Measurements from ENCODE around the gene ZNF791. TPM values are rescaled to one million over a fixed set of nuclear protein-coding genes. Genes with fewer than 3 reads are reported as not detected.

Gene ZNF791
- total RNA-seq, 1 experiment from 2014 or later: 21.4 TPM

GRCh38 chr19:12596485-12596884 lies 14.2 kb upstream of the ZNF791 start:
- Histone ChIP-seq H4K20me1 (ENCODE audit: insufficient read depth, low read depth, low read length) (no peaks in the 10 kb centered on the region), H3K9ac (ENCODE audit: low read length) (no peak overlapping the region), H3K4me3 (ENCODE audit: low read length) (no peak overlapping the region), H3K9me2 (replicated peaks; ENCODE audit: insufficient read depth, low read length) (no peaks in the 10 kb centered on the region), H3K36me3 (ENCODE audit: insufficient read depth, low read length) (peaks cover 9% of the 10 kb centered on the region), H3K27me3 (ENCODE audit: low read length) (no peaks in the 10 kb centered on the region), H3K27ac (ENCODE audit: low read length) (no peak overlapping the region), H3K4me2 (ENCODE audit: low read depth, low read length, poor library complexity, severe bottlenecking) (no peak overlapping the region), H3K4me1 (ENCODE audit: low read length) (no peaks in the 10 kb centered on the region), H2AFZ (ENCODE audit: low read length) (no peak overlapping the region), H3K79me2 (ENCODE audit: low read length) (no peaks in the 10 kb centered on the region), H3K9me3 (ENCODE audit: low read length) (no peaks in the 10 kb centered on the region)
- DNase-seq: no peak

- Histone ChIP-seq H3K9ac (ENCODE audit: low read length) (no peak overlapping the region), H3K9me3 (ENCODE audit: low read length) (no peaks in the 10 kb centered on the region), H3K27me3 (ENCODE audit: low read length) (no peaks in the 10 kb centered on the region), H3K4me2 (ENCODE audit: low read depth, low read length, poor library complexity, severe bottlenecking) (no peak overlapping the region), H3K36me3 (ENCODE audit: insufficient read depth, low read length) (peaks cover 9% of the 10 kb centered on the region), H2AFZ (ENCODE audit: low read length) (no peak overlapping the region), H3K27ac (ENCODE audit: low read length) (no peak overlapping the region), H3K79me2 (ENCODE audit: low read length) (no peaks in the 10 kb centered on the region), H3K4me1 (ENCODE audit: low read length) (no peaks in the 10 kb centered on the region), H4K20me1 (ENCODE audit: insufficient read depth, low read depth, low read length) (no peaks in the 10 kb centered on the region), H3K4me3 (ENCODE audit: low read length) (no peak overlapping the region), H3K9me2 (replicated peaks; ENCODE audit: insufficient read depth, low read length) (no peaks in the 10 kb centered on the region)
- DNase-seq: no peak
Observed at GRCh38 chr19:12596927-12597548, 13.7 kb upstream of the ZNF791 start.

- no peaks in the 10 kb centered on the region for H4K20me1 ChIP-seq (ENCODE audit: insufficient read depth, low read depth, low read length)
- H3K4me1 ChIP-seq (ENCODE audit: low read length): no peaks in the 10 kb centered on the region
- H3K4me2 ChIP-seq (ENCODE audit: low read depth, low read length, poor library complexity, severe bottlenecking): no peak overlapping the region
- H3K79me2 ChIP-seq (ENCODE audit: low read length): no peaks in the 10 kb centered on the region
- DNase-seq: no peak
- H3K27ac ChIP-seq (ENCODE audit: low read length): no peak overlapping the region
- no peaks in the 10 kb centered on the region for H3K9me3 ChIP-seq (ENCODE audit: low read length)
- no peak overlapping the region for H3K9ac ChIP-seq (ENCODE audit: low read length)
- peaks cover 9% of the 10 kb centered on the region for H3K36me3 ChIP-seq (ENCODE audit: insufficient read depth, low read length)
- no peak overlapping the region for H2AFZ ChIP-seq (ENCODE audit: low read length)
- H3K27me3 ChIP-seq (ENCODE audit: low read length): no peaks in the 10 kb centered on the region
- no peak overlapping the region for H3K4me3 ChIP-seq (ENCODE audit: low read length)
- H3K9me2 ChIP-seq (replicated peaks; ENCODE audit: insufficient read depth, low read length): no peaks in the 10 kb centered on the region
Observed at GRCh38 chr19:12597594-12597993, 13.1 kb upstream of the ZNF791 start.

- Histone ChIP-seq H3K4me1 (ENCODE audit: low read length) (no peaks in the 10 kb centered on the region; the same call in 1 of the 2 replicates), H3K9ac (ENCODE audit: low read length) (no peak overlapping the region), H2AFZ (ENCODE audit: low read length) (no peak overlapping the region), H4K20me1 (ENCODE audit: insufficient read depth, low read depth, low read length) (no peaks in the 10 kb centered on the region), H3K79me2 (ENCODE audit: low read length) (peaks cover 6% of the 10 kb centered on the region), H3K4me3 (ENCODE audit: low read length) (no peak overlapping the region), H3K27ac (ENCODE audit: low read length) (no peak overlapping the region), H3K27me3 (ENCODE audit: low read length) (no peaks in the 10 kb centered on the region), H3K9me3 (ENCODE audit: low read length) (no peaks in the 10 kb centered on the region), H3K36me3 (ENCODE audit: insufficient read depth, low read length) (peaks cover 22% of the 10 kb centered on the region), H3K9me2 (replicated peaks; ENCODE audit: insufficient read depth, low read length) (no peaks in the 10 kb centered on the region), H3K4me2 (ENCODE audit: low read depth, low read length, poor library complexity, severe bottlenecking) (no peak overlapping the region)
- no peak for DNase-seq
Observed at GRCh38 chr19:12603714-12604113, 7.0 kb upstream of the ZNF791 start.

- Histone ChIP-seq H3K4me1 (ENCODE audit: low read length) (peaks cover 12% of the 10 kb centered on the region), H3K9me3 (ENCODE audit: low read length) (no peaks in the 10 kb centered on the region), H3K27me3 (ENCODE audit: low read length) (no peaks in the 10 kb centered on the region), H3K9me2 (replicated peaks; ENCODE audit: insufficient read depth, low read length) (no peaks in the 10 kb centered on the region), H2AFZ (ENCODE audit: low read length) (no peak overlapping the region), H3K79me2 (ENCODE audit: low read length) (peaks cover 32% of the 10 kb centered on the region), H4K20me1 (ENCODE audit: insufficient read depth, low read depth, low read length) (no peaks in the 10 kb centered on the region), H3K9ac (ENCODE audit: low read length) (no peak overlapping the region), H3K4me2 (ENCODE audit: low read depth, low read length, poor library complexity, severe bottlenecking) (no peak overlapping the region), H3K27ac (ENCODE audit: low read length) (no peak overlapping the region), H3K4me3 (ENCODE audit: low read length) (no peak overlapping the region), H3K36me3 (ENCODE audit: insufficient read depth, low read length) (peaks cover 19% of the 10 kb centered on the region)
- no peak for DNase-seq
Observed at GRCh38 chr19:12606796-12607195, 3.9 kb upstream of the ZNF791 start.

GRCh38 chr19:12607631-12608030 lies 3.1 kb upstream of the ZNF791 start:
- Histone ChIP-seq H2AFZ (ENCODE audit: low read length) (no peak overlapping the region), H3K36me3 (ENCODE audit: insufficient read depth, low read length) (peaks cover 19% of the 10 kb centered on the region), H3K4me3 (ENCODE audit: low read length) (no peak overlapping the region), H4K20me1 (ENCODE audit: insufficient read depth, low read depth, low read length) (no peaks in the 10 kb centered on the region), H3K9me3 (ENCODE audit: low read length) (no peaks in the 10 kb centered on the region), H3K4me1 (ENCODE audit: low read length) (peaks cover 19% of the 10 kb centered on the region), H3K9ac (ENCODE audit: low read length) (no peak overlapping the region), H3K27me3 (ENCODE audit: low read length) (no peaks in the 10 kb centered on the region), H3K9me2 (replicated peaks; ENCODE audit: insufficient read depth, low read length) (no peaks in the 10 kb centered on the region), H3K4me2 (ENCODE audit: low read depth, low read length, poor library complexity, severe bottlenecking) (no peak overlapping the region), H3K27ac (ENCODE audit: low read length) (no peak overlapping the region), H3K79me2 (ENCODE audit: low read length) (peaks cover 36% of the 10 kb centered on the region)
- DNase-seq: no peak

- Histone ChIP-seq H2AFZ (ENCODE audit: low read length) (no peak overlapping the region), H3K9ac (ENCODE audit: low read length) (peak overlapping the region; percentile 85), H3K4me3 (ENCODE audit: low read length) (peak overlapping the region; percentile 86)
Observed at GRCh38 chr19:12611361-12611699, 610 bp downstream of the ZNF791 start.

GRCh38 chr19:12617646-12618045 lies 6.9 kb downstream of the ZNF791 start:
- Histone ChIP-seq H3K4me2 (ENCODE audit: low read depth, low read length, poor library complexity, severe bottlenecking) (no peak overlapping the region), H3K27me3 (ENCODE audit: low read length) (no peaks in the 10 kb centered on the region), H3K9me2 (replicated peaks; ENCODE audit: insufficient read depth, low read length) (no peaks in the 10 kb centered on the region), H3K9me3 (ENCODE audit: low read length) (no peaks in the 10 kb centered on the region), H3K4me1 (ENCODE audit: low read length) (peaks cover 35% of the 10 kb centered on the region), H2AFZ (ENCODE audit: low read length) (no peak overlapping the region), H3K27ac (ENCODE audit: low read length) (no peak overlapping the region), H3K36me3 (ENCODE audit: insufficient read depth, low read length) (peaks cover 28% of the 10 kb centered on the region), H4K20me1 (ENCODE audit: insufficient read depth, low read depth, low read length) (peaks cover 7% of the 10 kb centered on the region), H3K4me3 (ENCODE audit: low read length) (no peak overlapping the region), H3K79me2 (ENCODE audit: low read length) (peaks cover 62% of the 10 kb centered on the region), H3K9ac (ENCODE audit: low read length) (no peak overlapping the region)
- DNase-seq: no peak

More at GRCh38 chr19:12611361-12611699, 610 bp downstream of the ZNF791 start:
- H3K4me1 ChIP-seq (ENCODE audit: low read length): peaks cover 49% of the 10 kb centered on the region
- no peak for DNase-seq
- no peaks in the 10 kb centered on the region for H3K27me3 ChIP-seq (ENCODE audit: low read length)
- peaks cover 21% of the 10 kb centered on the region for H3K36me3 ChIP-seq (ENCODE audit: insufficient read depth, low read length)
- H3K9me3 ChIP-seq (ENCODE audit: low read length): no peaks in the 10 kb centered on the region
- H3K79me2 ChIP-seq (ENCODE audit: low read length): peaks cover 52% of the 10 kb centered on the region
- peak overlapping the region; percentile 95 for H3K27ac ChIP-seq (ENCODE audit: low read length)
- H3K4me2 ChIP-seq (ENCODE audit: low read depth, low read length, poor library complexity, severe bottlenecking): peak overlapping the region; percentile 94
- H4K20me1 ChIP-seq (ENCODE audit: insufficient read depth, low read depth, low read length): peaks cover 7% of the 10 kb centered on the region
- no peaks in the 10 kb centered on the region for H3K9me2 ChIP-seq (replicated peaks; ENCODE audit: insufficient read depth, low read length)

All from Karpas-422 (cell line).